HL-60 (cell line): ENCODE measurements around the gene ARHGAP32.

Experiments
- DNase-seq, 2 experiments: peaks; one replicate each; pipeline ENCODE4 v3.0.0-alpha.2; 2010 to 2020; ENCODE audit warnings: low read depth in 1 of 2, low spot score in 1 of 2
- H3K27ac ChIP-seq: fragments of 250-450 bp; sonication (Bioruptor Pico); replicated peaks from 2 replicates; pipeline ENCODE4 v1.5.1; 2020; ENCODE audit warnings: mild to moderate bottlenecking, moderate library complexity
- H3K27me3 ChIP-seq: fragments of 250-450 bp; sonication (Bioruptor Pico); 2 replicates; pipeline ENCODE4 v1.5.1; 2021; ENCODE audit warnings: mild to moderate bottlenecking, moderate library complexity; ENCODE audit not compliant: insufficient read depth, poor library complexity, severe bottlenecking
- H3K4me3 ChIP-seq: replicated peaks from 2 replicates; pipeline ENCODE4 v1.5.1; 2011; ENCODE audit warnings: mild to moderate bottlenecking, control low read depth, low read length; ENCODE audit not compliant: insufficient read depth
- GABPA ChIP-seq: IDR thresholded peaks from 2 replicates; pipeline ENCODE4 v1.6.1; 2012; ENCODE audit warnings: low read depth
- POLR2AphosphoS5 ChIP-seq: IDR thresholded peaks from 2 replicates; pipeline ENCODE4 v1.6.1; 2012; ENCODE audit warnings: low read depth
- SPI1 ChIP-seq: IDR thresholded peaks from 2 replicates; pipeline ENCODE4 v1.6.1; 2012; ENCODE audit warnings: low read depth, mild to moderate bottlenecking, borderline replicate concordance
- TF ChIP-seq, protein P1 (sequence below): IDR thresholded peaks from 2 replicates; pipeline ENCODE4 v1.6.1; 2012; ENCODE audit warnings: low read depth; ENCODE audit not compliant: insufficient replicate concordance
- TF ChIP-seq, protein P2 (sequence below): IDR thresholded peaks from one replicate; pipeline ENCODE4 v1.5.1; 2011; ENCODE audit warnings: low read length, control low read depth, inconsistent platforms; ENCODE audit not compliant: insufficient read depth

The ARHGAP32 gene

DNA sequence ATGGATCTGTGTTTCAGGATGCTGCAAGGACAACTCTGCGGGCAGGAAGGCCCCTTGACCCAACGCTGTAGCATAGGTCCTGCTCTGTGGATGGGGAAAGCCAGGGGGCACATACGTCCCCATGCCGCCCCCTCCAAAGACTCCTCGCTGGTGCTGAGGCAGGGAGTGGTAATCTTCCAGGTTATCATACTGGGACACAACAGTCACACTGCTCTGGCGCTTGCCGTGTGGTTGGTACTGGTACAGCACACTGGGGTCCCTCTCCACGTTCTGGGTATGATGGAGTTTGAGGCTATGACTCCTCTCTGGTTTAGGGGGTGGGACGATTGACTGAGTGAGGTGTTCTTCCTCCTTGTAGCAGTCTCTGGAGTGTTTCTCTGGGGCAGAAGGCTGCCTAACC is 223.2 kb downstream of the ARHGAP32 start:
- no peaks in the 10 kb centered on the region for H3K27me3 ChIP-seq
- DNase-seq: no peak
- TF ChIP-seq POLR2AphosphoS5: no peak
- no peak overlapping the region for H3K4me3 ChIP-seq
- H3K27ac ChIP-seq: no peak overlapping the region

DNA sequence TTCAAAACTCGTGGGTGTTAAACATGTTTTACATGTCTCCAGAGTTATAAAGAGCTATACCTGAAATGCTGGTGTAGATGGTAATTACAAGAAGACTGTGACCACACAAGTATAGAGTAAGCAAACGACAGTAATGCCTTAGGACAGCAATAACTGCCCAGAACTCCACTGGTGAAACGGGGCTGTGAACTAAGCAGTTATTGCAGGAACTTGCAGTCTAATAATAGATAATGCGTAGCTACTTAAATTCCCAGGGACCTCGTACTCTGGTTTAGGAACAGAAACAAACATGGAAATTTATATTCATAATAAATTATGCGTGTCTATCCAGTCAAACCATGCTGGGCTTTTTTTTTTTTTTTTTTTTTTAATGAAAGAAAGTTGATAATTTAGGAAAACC is 224.5 kb downstream of the ARHGAP32 start:
- H3K4me3 ChIP-seq: no peak overlapping the region
- TF ChIP-seq, protein P1, sequence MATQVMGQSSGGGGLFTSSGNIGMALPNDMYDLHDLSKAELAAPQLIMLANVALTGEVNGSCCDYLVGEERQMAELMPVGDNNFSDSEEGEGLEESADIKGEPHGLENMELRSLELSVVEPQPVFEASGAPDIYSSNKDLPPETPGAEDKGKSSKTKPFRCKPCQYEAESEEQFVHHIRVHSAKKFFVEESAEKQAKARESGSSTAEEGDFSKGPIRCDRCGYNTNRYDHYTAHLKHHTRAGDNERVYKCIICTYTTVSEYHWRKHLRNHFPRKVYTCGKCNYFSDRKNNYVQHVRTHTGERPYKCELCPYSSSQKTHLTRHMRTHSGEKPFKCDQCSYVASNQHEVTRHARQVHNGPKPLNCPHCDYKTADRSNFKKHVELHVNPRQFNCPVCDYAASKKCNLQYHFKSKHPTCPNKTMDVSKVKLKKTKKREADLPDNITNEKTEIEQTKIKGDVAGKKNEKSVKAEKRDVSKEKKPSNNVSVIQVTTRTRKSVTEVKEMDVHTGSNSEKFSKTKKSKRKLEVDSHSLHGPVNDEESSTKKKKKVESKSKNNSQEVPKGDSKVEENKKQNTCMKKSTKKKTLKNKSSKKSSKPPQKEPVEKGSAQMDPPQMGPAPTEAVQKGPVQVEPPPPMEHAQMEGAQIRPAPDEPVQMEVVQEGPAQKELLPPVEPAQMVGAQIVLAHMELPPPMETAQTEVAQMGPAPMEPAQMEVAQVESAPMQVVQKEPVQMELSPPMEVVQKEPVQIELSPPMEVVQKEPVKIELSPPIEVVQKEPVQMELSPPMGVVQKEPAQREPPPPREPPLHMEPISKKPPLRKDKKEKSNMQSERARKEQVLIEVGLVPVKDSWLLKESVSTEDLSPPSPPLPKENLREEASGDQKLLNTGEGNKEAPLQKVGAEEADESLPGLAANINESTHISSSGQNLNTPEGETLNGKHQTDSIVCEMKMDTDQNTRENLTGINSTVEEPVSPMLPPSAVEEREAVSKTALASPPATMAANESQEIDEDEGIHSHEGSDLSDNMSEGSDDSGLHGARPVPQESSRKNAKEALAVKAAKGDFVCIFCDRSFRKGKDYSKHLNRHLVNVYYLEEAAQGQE: no peak
- TF ChIP-seq POLR2AphosphoS5 (no peak), GABPA (no peak), SPI1 (no peak)
- TF ChIP-seq, protein P2, sequence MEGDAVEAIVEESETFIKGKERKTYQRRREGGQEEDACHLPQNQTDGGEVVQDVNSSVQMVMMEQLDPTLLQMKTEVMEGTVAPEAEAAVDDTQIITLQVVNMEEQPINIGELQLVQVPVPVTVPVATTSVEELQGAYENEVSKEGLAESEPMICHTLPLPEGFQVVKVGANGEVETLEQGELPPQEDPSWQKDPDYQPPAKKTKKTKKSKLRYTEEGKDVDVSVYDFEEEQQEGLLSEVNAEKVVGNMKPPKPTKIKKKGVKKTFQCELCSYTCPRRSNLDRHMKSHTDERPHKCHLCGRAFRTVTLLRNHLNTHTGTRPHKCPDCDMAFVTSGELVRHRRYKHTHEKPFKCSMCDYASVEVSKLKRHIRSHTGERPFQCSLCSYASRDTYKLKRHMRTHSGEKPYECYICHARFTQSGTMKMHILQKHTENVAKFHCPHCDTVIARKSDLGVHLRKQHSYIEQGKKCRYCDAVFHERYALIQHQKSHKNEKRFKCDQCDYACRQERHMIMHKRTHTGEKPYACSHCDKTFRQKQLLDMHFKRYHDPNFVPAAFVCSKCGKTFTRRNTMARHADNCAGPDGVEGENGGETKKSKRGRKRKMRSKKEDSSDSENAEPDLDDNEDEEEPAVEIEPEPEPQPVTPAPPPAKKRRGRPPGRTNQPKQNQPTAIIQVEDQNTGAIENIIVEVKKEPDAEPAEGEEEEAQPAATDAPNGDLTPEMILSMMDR: no peak
- H3K27ac ChIP-seq: no peak overlapping the region
- no peak for DNase-seq
- no peaks in the 10 kb centered on the region for H3K27me3 ChIP-seq

DNA sequence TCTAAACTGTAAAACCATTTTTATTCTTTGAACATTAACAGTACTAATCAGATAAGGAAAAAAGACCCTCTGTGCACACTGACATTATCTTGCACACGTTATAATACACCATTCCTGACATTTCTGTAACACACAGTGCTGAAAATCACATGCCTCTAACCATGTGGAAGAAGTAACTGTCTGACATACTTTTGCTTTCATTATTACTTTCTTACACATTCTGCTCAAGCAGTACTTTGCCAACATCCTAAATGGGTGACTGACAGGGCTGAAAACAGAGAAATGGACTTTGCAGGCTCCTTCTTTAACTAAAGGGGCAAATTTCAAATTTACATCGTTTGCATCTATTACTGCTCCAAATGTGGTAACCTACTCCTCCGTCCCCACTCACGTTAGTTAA is 226.6 kb downstream of the ARHGAP32 start:
- TF ChIP-seq, protein P1: no peak
- TF ChIP-seq POLR2AphosphoS5 (no peak), SPI1 (no peak), GABPA (no peak)
- TF ChIP-seq, protein P2: no peak
- Histone ChIP-seq H3K27ac (no peak overlapping the region), H3K27me3 (no peaks in the 10 kb centered on the region), H3K4me3 (no peak overlapping the region)
- no peak for DNase-seq

DNA sequence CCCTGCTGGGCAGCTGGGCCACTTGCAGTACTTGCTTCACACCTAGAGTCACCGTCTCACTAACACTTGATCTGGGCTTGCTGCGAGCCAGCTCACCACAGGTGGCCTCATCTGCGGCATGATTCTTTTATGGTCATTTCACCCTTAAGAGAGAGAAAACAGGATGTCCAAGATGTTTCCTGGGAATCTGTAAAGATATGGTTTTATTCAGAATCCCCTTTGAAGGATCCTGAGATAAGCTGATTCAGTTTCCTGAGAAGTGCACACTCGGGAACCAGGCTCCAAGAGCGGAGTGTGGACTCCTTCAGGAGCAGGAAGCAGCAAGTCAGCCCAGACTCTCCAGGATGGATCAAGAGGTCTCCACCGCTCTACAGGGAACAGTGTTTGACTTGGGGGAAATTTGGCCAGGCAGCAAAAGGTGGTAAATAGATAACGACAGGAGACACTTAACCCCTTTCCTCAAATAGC is 227.6 kb downstream of the ARHGAP32 start:
- no peak overlapping the region for H3K4me3 ChIP-seq
- no peak for DNase-seq
- no peak for TF ChIP-seq SPI1
- no peak for TF ChIP-seq GABPA
- TF ChIP-seq, protein P2: no peak
- TF ChIP-seq, protein P1: no peak
- no peak for TF ChIP-seq POLR2AphosphoS5
- no peak overlapping the region for H3K27ac ChIP-seq
- peaks cover 1% of the 10 kb centered on the region for H3K27me3 ChIP-seq
